Measurements from ENCODE around the gene SYT3.

The SYT3 gene

GRCh38 chr19:50661023-50661422, 21.3 kb upstream of the SYT3 start:
- no peak for DNase-seq

- no peak for DNase-seq
These were observed 20.3 kb upstream of the SYT3 start for GRCh38 chr19:50660088-50660366.

DNA sequence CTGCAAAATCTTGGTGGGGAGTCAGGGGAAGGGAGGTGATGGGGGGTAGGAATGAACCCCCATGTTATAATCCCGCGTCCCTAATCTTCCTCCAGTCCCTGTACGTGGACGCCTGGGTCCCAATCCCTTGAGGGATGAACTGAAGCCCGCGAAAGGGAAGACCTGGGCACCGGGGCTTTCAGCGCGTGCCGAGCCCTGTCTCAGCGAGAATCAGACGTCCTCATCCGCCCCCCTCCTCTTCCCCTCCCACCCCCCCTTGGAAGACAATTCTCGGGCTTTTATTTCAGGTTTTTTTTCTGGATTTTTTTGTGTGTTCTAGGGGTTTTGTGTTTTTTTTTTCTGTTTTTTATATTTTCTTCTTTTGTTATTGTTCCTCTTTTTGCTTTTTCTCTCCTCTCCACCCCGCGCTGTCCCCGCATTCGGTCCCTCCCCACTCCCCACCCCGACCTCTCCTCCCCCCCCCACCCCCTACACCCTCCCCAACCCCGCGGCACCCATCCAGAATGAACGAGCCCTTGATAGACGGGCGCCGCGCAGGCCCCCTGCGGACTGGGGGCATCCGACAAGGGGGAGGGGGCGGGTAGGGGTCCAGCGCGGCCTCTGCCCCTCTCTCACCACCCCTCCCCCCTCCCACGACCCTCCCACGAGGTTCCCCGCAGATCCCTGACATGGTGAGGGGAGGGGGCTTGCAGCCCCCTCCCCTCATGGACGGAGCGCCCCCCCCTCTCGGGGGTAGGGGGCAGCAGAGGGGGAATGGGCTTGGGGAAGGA, 19.8 kb upstream of the SYT3 start:
- DNase-seq = no peak

DNA sequence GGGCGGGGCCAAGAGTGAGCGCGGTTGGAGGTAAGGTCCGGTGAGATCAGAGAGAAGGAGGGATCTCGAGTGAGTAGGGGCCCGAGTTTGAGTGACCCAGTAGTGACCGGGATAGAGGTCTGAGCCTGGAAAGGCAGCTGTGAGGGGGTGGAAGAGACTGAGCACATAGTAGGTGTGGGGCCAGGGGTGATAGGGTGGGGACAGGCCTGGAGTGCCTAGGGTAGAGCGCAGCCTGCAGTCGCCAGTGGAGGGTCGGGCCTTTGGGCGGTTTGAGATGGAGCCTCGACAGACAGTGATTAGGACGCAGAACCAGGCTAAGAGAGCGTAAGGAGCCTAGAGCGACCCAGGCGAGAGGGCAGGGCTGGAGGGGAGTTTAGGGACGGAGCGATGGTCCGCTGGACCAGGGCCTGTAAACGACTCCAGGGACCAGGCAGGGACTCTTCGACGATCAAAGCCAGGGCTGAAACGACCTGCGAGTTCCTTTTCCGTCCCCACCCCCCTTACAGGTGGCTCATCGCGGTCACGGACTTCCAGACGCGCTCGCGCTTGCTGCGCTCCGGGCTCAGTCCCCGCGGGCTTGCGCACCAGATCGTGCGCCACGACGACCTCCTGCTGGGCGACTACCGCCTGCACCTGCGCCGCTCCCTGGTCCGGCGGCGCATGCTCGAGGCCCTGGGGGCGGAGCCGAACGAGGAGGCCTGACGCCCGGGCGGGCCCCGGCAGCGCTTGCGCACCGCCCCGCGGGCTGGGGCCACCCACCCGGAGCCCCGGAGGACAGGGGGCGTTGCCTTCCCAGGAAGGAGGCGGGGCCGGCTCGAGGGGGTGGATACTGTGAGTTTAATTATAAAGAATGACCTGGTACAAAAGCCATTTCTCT, 19.0 kb upstream of the SYT3 start:
- peak; percentile 65 for DNase-seq

DNA sequence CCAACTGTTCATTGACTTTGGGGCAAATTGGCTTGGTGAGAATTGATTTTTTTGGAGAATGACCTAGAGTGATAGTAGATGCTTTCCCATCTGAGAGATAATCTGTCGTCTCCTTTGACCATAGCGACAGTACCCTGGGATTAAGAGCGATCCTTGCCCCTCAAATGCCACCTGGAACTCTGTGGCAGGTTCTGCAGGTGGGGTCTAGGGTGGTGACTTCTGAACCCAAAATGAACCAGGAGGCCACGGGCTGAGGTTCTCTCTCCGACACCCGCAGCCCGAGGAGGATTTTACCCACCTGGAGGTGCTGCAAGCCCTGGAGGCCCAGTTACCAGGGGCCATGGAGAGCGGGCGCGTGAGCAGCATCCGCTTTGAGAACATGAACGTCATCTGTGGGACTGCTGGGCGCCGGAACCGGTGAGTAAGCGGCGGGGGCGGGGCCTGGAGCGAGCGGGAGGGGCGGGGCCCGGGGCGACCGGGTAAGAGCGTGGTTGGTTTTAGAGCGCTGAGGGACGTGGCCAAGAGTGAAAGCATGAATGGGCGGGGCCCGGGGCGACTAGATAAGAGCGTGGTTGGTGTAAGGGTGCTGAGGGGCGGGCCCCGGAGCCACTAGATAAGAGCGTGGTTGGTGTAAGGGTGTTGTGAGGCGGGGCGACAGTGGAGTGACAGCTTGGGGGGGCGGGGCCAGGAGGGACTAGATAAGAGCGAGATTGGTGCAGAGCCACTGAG, 18.2 kb upstream of the SYT3 start:
- DNase-seq = peak; percentile 78

- DNase-seq = no peak
These were observed 17.6 kb upstream of the SYT3 start for GRCh38 chr19:50657222-50657669.

DNA sequence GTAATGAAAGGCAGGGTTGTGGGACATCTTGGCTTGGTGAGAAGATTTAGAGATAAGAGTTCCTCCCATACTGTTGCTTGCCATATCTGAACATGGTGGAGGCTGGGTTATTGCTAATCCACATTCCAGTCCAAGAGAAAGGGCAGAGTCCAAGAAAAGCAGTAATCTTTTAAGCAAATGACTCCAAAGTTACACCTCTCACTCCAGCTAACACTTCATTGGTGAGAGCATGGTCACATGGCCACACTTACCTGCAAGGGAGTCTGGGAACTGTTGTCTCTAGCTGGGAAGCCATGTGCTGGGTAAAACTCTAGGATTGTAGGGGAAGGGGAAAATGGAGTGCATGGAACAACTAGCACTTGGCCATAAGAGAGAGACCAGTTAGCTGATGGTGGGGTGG, 15.2 kb upstream of the SYT3 start:
- no peak for DNase-seq

DNA sequence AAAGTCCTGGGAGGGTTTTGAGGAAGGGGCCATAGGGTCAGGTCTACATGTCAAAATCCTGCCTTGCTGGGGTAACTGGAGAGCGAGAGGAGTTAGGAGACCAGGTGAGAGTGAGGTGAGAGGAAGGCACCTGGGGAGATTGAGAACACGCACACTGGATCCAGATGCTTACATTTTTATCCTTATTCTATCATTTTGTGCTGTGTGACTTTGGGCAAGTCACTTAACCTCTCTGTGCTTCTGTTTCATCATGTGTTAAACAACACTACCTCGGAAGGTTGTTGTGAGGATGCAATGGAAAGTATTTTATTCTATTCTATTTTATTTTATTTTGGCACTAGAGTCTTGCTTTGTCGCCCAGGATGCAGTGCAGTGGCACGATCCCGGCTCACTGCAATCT, 13.0 kb upstream of the SYT3 start:
- no peak for DNase-seq

GRCh38 chr19:50651174-50651573, 11.5 kb upstream of the SYT3 start:
- DNase-seq = no peak

- no peak for DNase-seq
These were observed 10.0 kb upstream of the SYT3 start, which contains the start of gene C19orf81 for GRCh38 chr19:50649433-50650391. Gene C19orf81 (plus strand): TSS chr19:50649445. CDS start chr19:50649445, 0 bp downstream.

- DNase-seq = no peak
These were observed 9.0 kb upstream of the SYT3 start for GRCh38 chr19:50648659-50649058.

GRCh38 chr19:50647879-50648615, 8.4 kb upstream of the SYT3 start:
- DNase-seq = no peak

- no peak for DNase-seq
These were observed 6.6 kb upstream of the SYT3 start for GRCh38 chr19:50646074-50646807.

GRCh38 chr19:50645107-50645506, 5.4 kb upstream of the SYT3 start:
- no peak for DNase-seq

- DNase-seq = no peak
These were observed 4.7 kb upstream of the SYT3 start for GRCh38 chr19:50644315-50644915.

DNA sequence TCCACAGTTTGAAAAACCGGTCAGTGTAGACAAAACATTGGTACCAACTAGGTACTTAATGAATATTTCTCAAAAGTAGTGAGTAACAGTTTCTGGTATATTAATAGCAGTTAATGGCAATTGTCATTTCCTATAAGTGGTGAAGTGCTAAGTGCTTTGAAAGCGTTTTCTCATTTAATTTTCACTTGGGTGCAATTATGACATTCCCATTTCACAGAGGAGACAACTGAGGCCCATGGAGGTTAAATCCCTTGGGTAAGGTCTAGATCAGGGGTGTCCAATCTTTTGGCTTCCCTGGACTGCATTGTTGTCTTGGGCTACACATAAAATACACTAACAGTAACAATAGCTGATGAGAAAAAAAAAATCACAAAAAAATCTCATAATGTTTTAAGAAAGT, 687 bp upstream of the SYT3 start:
- no peak for DNase-seq

DNA sequence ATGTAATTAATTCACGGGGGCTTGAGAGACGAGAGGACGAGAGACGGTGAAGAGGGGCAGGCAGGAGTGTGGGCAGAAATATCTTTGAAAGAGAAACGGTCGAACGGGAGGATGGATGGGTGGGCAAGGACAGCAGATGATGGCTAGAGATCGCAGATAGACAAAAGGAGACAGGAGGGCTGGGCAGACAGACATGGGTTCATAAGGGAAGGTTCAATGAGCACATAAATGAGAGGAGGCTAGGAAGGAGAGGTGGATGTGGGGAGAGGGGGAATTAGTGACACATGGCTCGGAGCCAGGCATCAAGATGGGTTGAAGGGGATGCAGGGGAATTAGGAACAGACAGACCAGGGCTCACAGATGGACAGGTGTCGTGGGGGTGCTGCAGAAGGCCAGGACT, 1.1 kb downstream of the SYT3 start:
- DNase-seq = no peak

DNA sequence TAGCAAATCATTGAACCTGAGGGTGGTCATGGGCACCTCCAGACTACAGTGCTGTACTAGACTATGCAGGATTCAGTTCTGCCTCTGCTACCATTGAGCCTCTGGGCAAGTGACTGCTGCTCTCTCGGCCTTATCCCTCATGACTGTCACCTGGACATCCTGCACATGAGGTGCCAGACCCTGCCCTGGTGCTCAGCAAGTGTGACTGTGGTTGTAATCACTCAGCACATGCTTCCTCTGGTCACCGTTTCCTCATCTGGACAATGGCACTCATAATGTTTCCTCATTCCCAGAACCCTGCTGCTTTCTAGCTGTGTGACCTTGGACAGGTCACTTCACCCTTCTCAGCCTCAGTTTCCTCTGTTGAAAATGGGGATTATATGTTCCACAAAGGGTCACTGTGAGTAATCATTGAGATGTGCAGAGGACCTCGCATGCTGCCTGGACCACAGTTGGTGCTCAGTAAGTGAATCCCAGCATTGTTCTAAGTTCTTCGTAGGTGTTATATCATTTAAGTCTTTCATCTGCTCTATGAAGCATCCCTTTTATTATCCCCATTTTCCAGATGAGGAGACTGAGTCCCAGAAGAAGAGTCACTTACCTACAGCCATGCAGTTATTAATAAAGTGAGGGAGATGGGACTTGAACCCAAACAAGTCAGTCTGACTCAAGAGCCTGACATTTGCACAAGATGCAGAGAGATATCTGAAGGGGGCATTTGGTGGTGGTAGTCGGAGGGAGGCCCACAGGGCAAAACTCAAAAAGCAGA, 3.2 kb downstream of the SYT3 start:
- no peak for DNase-seq

- no peak for DNase-seq
These were observed 5.7 kb downstream of the SYT3 start for GRCh38 chr19:50633973-50634372.

- no peak for DNase-seq
These were observed 6.3 kb downstream of the SYT3 start for GRCh38 chr19:50633359-50633758.

All from activated T-cell treated with anti-CD3 and anti-CD28 coated beads, Interleukin-2, amount 50 U/mL, for 1 hour (primary cell).